Small intestine (tissue), 7 donors: Measurements from ENCODE around the gene LRPPRC. TPM values are rescaled to one million over a fixed set of nuclear protein-coding genes. Genes with fewer than 3 reads are reported as not detected.

Experiments used
- DNase-seq, 2 donors: peaks; one replicate each; pipeline versions ENCODE4 v3.0.0 to v3.0.0-alpha.2; 2013
- FAIRE-seq: peaks from 2 replicates; lab custom pipeline; 2012; peaks lifted over from hg19 to GRCh38; lab: Jason Lieb, UNC
- H3K27ac ChIP-seq, 3 donors: one replicate each; pipeline ENCODE4 v1.5.1; 2013; ENCODE audit warnings: low read length in 2 of 3, mild to moderate bottlenecking in 2 of 3, control low read depth in 1 of 3, inconsistent platforms in 1 of 3, low read depth in 1 of 3, moderate library complexity in 1 of 3
- H3K27me3 ChIP-seq, 3 donors: one replicate each; pipeline ENCODE4 v1.6.1; 2013; ENCODE audit warnings: low read length in 3 of 3, inconsistent platforms in 1 of 3; ENCODE audit not compliant: control insufficient read depth in 3 of 3, insufficient read depth in 3 of 3
- H3K36me3 ChIP-seq, 3 donors: one replicate each; pipeline ENCODE4 v1.6.1; 2013; ENCODE audit warnings: low read length in 3 of 3, inconsistent platforms in 1 of 3, low read depth in 1 of 3, mild to moderate bottlenecking in 1 of 3, moderate library complexity in 1 of 3; ENCODE audit not compliant: control insufficient read depth in 3 of 3, insufficient read depth in 2 of 3
- H3K4me1 ChIP-seq, 3 donors: one replicate each; pipeline ENCODE4 v1.6.1; 2013; ENCODE audit warnings: low read length in 2 of 3, inconsistent platforms in 1 of 3, low read depth in 1 of 3, mild to moderate bottlenecking in 1 of 3, moderate library complexity in 1 of 3; ENCODE audit not compliant: control insufficient read depth in 3 of 3, insufficient read depth in 2 of 3
- H3K4me3 ChIP-seq, 3 donors: one replicate each; pipeline ENCODE4 v1.5.1; 2013; ENCODE audit warnings: low read length in 3 of 3, control low read depth in 1 of 3, inconsistent platforms in 1 of 3, low read depth in 1 of 3, mild to moderate bottlenecking in 1 of 3, moderate library complexity in 1 of 3
- H3K9me3 ChIP-seq, 2 donors: one replicate each; pipeline ENCODE4 v1.6.1; 2013; ENCODE audit warnings: low read depth in 1 of 2, low read length in 1 of 2; ENCODE audit not compliant: control insufficient read depth in 2 of 2, insufficient read depth in 1 of 2
- WGBS, 3 donors: extraction: QIAGEN DNeasy Blood & Tissue Kit; methylation state at CpG; one replicate each; pipeline ENCODE4 v1.1.7; 2013; 5-methylcytosine and 5-hydroxymethylcytosine counted together
- polyA plus RNA-seq, 4 donors: library from polyadenylated mRNA; stranded (reverse) in 3 of 4; unstranded in 1 of 4; fragments of 200-250 nt in 3 of 4; fragments of 120-200 nt in 1 of 4; gene quantifications; one replicate each; pipeline versions ENCODE4 v1.2.1 to v1.2.3, GENCODE V29; 2013
- donor health status: healthy with polysubstance abuse.
- donor health status: control.
- donor health status: control.
- donor health status: Bipolar disorder and iron deficiency.
- donor health status: healthy.

The LRPPRC gene
- polyA plus RNA-seq, 4 donors: 19.5 to 88.0 (median 41.1) TPM

DNA sequence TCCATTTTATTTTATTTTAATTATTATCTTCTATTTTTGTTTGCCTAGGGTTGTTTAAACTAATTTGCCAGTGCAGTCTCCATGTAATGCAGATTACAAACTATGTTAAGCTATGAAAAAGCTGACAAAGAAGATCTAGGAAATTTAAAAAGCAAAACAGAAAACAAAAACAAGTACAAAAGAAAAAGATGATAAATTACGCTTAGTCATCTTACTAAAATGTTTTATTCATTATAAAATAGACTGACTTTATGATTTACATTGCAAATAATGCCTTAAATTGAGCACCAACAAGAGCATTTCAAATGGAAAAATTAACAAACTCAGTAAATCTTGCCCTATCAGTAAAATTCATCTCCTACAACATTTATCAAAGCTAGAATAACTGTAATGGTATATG, 52.9 kb downstream of the LRPPRC start:
- Histone ChIP-seq H3K4me1 (no peaks in the 10 kb centered on the region), H3K36me3 (peaks cover 0 to 13% (median 5%) of the 10 kb centered on the region in 3 donors), H3K27me3 (no peaks in the 10 kb centered on the region), H3K4me3 (no peak overlapping the region), H3K9me3 (no peaks in the 10 kb centered on the region), H3K27ac (no peak overlapping the region)
- WGBS, 3 donors: 93 to 100% (median 96%) methylated on average over 1 of the region's 1 CpG
- FAIRE-seq: no peak
- no peak for DNase-seq

- no peaks in the 10 kb centered on the region for H3K9me3 ChIP-seq
- WGBS, 3 donors: 77 to 84% (median 83%) methylated on average over 4 of the region's 4 CpGs
Observed at GRCh38 chr2:43941966-43942365, 53.8 kb downstream of the LRPPRC start.

GRCh38 chr2:43941359-43941758, 54.4 kb downstream of the LRPPRC start:
- Histone ChIP-seq H3K4me3 (no peak overlapping the region), H3K9me3 (no peaks in the 10 kb centered on the region), H3K27ac (no peak overlapping the region), H3K36me3 (peaks cover 0 to 13% (median 2%) of the 10 kb centered on the region in 3 donors), H3K27me3 (no peaks in the 10 kb centered on the region), H3K4me1 (no peaks in the 10 kb centered on the region)
- no peak for FAIRE-seq
- 44 to 74% (median 53%) methylated on average over 3 of the region's 3 CpGs for WGBS, 3 donors
- DNase-seq: no peak

More at GRCh38 chr2:43941966-43942365, 53.8 kb downstream of the LRPPRC start:
- H3K27me3 ChIP-seq: no peaks in the 10 kb centered on the region
- H3K4me3 ChIP-seq: no peak overlapping the region
- H3K4me1 ChIP-seq: no peaks in the 10 kb centered on the region
- peaks cover 0 to 13% (median 5%) of the 10 kb centered on the region in 3 donors for H3K36me3 ChIP-seq
- no peak overlapping the region for H3K27ac ChIP-seq
- no peak for DNase-seq
- FAIRE-seq: no peak

- peaks cover under 1 to 7% (median 3%) of the 10 kb centered on the region in 3 donors for H3K36me3 ChIP-seq
- WGBS, 3 donors: 91 to 96% (median 93%) methylated on average over 6 of the region's 6 CpGs
- H3K4me1 ChIP-seq: no peaks in the 10 kb centered on the region
- no peak for DNase-seq
- H3K27ac ChIP-seq: no peak overlapping the region
- no peak for FAIRE-seq
- H3K9me3 ChIP-seq: no peaks in the 10 kb centered on the region
- no peak overlapping the region for H3K4me3 ChIP-seq
- no peaks in the 10 kb centered on the region for H3K27me3 ChIP-seq
Observed at GRCh38 chr2:43939695-43940256, 56.0 kb downstream of the LRPPRC start.

DNA sequence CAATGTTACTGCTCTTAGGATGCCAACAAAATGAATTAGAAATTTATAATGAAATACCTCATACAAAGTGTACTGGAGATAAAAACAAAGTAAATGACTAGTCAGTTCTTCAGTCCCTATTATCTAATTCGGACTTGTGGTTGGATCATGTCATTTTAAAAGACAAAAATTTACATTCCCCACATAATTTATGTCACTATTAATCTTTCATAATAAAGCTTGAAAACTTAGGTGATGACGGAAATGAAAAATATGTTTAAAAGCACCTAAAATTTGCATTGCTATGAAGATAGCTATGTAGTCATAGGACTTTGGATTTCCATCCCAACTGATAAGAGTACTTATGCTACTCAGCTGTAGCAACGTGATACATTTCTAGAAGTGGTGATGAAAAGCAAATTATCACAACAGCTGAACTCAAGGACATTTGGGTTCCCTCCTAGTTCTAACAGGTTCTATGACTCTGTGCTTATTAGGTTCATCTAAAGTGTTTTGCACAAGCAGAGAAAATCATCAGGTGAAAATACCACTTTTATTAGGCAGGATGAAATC, 58.4 kb downstream of the LRPPRC start:
- Histone ChIP-seq H3K4me3 (no peak overlapping the region), H3K9me3 (no peaks in the 10 kb centered on the region), H3K27me3 (no peaks in the 10 kb centered on the region), H3K36me3 (peaks cover under 1 to 5% (median 3%) of the 10 kb centered on the region in 3 donors), H3K27ac (no peak overlapping the region), H3K4me1 (no peaks in the 10 kb centered on the region)
- no peak for FAIRE-seq
- no peak for DNase-seq
- 71 to 81% (median 75%) methylated on average over 3 of the region's 3 CpGs for WGBS, 3 donors

DNA sequence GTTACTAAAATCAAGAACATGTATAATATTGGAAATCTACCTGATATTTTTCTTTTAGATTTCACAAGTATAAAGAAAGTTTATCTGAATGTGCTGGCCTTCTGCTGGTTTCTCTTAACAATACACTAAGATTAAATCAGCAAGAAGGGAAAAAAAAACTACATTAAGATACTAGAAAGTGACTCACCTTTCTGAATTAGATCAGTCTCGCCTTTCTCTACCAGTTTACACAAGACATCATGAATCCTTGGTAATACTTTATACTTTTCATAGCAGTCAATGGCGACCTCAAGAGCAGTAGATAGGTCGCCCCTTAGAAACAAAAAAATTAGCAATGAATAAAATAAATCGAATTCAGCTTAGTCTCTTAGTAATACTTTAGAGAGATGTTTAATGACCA, 61.2 kb downstream of the LRPPRC start:
- H3K4me3 ChIP-seq: no peak overlapping the region
- DNase-seq (no peak), FAIRE-seq (no peak)
- H3K27ac ChIP-seq: no peak overlapping the region
- no peaks in the 10 kb centered on the region for H3K4me1 ChIP-seq
- 85 to 96% (median 86%) methylated on average over 4 of the region's 4 CpGs for WGBS, 3 donors
- H3K36me3 ChIP-seq: peaks cover 3 to 10% (median 7%) of the 10 kb centered on the region in 3 donors
- no peaks in the 10 kb centered on the region for H3K27me3 ChIP-seq
- H3K9me3 ChIP-seq: no peaks in the 10 kb centered on the region

GRCh38 chr2:43931293-43931692, 64.5 kb downstream of the LRPPRC start:
- WGBS, 3 donors: 95 to 98% (median 97%) methylated on average over 3 of the region's 3 CpGs
- DNase-seq (no peak), FAIRE-seq (no peak)
- no peaks in the 10 kb centered on the region for H3K9me3 ChIP-seq
- no peak overlapping the region for H3K27ac ChIP-seq
- no peaks in the 10 kb centered on the region for H3K27me3 ChIP-seq
- no peak overlapping the region for H3K4me3 ChIP-seq
- H3K36me3 ChIP-seq: peaks cover 6 to 10% (median 7%) of the 10 kb centered on the region in 3 donors
- no peaks in the 10 kb centered on the region for H3K4me1 ChIP-seq

GRCh38 chr2:43927442-43927841, 68.3 kb downstream of the LRPPRC start:
- DNase-seq (no peak), FAIRE-seq (no peak)
- Histone ChIP-seq H3K9me3 (no peaks in the 10 kb centered on the region), H3K27ac (no peak overlapping the region), H3K4me1 (no peaks in the 10 kb centered on the region), H3K27me3 (no peaks in the 10 kb centered on the region), H3K36me3 (peaks cover 10 to 14% (median 12%) of the 10 kb centered on the region in 3 donors), H3K4me3 (no peak overlapping the region)
- 61 to 82% (median 61%) methylated on average over 4 of the region's 4 CpGs for WGBS, 3 donors
